Measurements from ENCODE around the gene CRADD. TPM values are rescaled to one million over a fixed set of nuclear protein-coding genes. Genes with fewer than 3 reads are reported as not detected.
"Not testable (repeated sequence)": the region's sequence is repeated elsewhere in the genome, so short reads cannot be mapped to it uniquely, and the experiment has no call there.

Gene CRADD
- total RNA-seq, 2 experiments from 2014 or later = 7.0 to 11.3 TPM

DNA sequence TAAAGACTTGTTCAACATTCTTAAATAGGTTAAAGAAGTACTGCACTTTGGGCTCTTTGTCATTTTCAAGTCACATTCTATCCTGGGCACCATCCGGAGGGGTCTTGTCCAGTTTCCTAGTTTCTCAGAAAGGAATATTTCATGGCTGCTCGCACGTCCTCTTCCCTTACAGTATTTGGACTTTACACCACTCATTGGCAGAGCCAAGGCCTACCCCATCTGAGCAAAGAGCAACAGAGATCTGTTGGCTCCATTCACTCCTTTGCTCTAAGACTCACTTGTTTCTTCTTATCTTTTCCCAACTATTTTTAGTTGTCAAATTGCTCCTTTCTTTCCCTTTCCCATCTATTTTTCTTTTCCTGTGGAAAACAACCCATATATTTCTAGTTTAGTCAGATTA is 118.2 kb downstream of the CRADD start:
- ATAC-seq = no peak
- H3K36me3 Mint-ChIP-seq (ENCODE audit: low read depth) = peaks cover 6% of the 10 kb centered on the region
- no peak overlapping the region for H3K4me3 Mint-ChIP-seq
- no peak for DNase-seq
- H3K4me1 Mint-ChIP-seq (ENCODE audit: low read depth) = peaks cover 25% of the 10 kb centered on the region
- TF ChIP-seq, protein P1, sequence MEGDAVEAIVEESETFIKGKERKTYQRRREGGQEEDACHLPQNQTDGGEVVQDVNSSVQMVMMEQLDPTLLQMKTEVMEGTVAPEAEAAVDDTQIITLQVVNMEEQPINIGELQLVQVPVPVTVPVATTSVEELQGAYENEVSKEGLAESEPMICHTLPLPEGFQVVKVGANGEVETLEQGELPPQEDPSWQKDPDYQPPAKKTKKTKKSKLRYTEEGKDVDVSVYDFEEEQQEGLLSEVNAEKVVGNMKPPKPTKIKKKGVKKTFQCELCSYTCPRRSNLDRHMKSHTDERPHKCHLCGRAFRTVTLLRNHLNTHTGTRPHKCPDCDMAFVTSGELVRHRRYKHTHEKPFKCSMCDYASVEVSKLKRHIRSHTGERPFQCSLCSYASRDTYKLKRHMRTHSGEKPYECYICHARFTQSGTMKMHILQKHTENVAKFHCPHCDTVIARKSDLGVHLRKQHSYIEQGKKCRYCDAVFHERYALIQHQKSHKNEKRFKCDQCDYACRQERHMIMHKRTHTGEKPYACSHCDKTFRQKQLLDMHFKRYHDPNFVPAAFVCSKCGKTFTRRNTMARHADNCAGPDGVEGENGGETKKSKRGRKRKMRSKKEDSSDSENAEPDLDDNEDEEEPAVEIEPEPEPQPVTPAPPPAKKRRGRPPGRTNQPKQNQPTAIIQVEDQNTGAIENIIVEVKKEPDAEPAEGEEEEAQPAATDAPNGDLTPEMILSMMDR (IDR thresholded peaks at IDR 0.05) = no peak
- ChIA-PET POLR2A (no interaction called here), CTCF (interaction anchor here (1.0 to 1.3 kb wide), 2 partner anchors 10 to 307 kb away, joined by 3 to 4 read pairs; no protein-coding TSS in a partner anchor)
- H3K9me3 Mint-ChIP-seq = no peaks in the 10 kb centered on the region
- intact Hi-C loops (cut with micrococcal nuclease) = no loop called here
- no peak overlapping the region for H3K27ac Mint-ChIP-seq
- no peaks in the 10 kb centered on the region for H3K27me3 Mint-ChIP-seq

DNA sequence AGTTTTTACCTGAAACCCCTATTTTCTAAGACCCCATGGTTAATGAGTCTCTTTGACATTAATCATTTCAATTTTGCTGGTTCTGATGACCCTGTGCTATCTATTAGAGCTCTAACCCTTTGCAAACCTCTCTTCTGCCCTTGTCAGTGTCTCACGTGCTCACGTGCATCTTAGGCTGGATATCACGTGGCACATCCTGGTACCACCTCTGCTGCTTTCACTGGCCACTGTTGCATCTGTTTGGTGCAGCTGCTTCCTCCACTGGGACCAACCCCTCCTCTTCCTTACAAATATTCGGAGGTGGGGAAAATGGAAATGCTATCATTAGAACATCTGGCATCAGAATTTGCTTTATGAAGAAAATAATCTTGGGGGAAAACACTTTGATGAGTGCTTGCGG is 119.6 kb downstream of the CRADD start:
- DNase-seq (no peak), ATAC-seq (no peak)
- Mint-ChIP-seq H3K27ac (no peak overlapping the region), H3K27me3 (no peaks in the 10 kb centered on the region), H3K4me3 (no peak overlapping the region), H3K4me1 (ENCODE audit: low read depth) (peaks cover 14% of the 10 kb centered on the region), H3K9me3 (peaks cover 1% of the 10 kb centered on the region), H3K36me3 (ENCODE audit: low read depth) (peaks cover 8% of the 10 kb centered on the region)
- TF ChIP-seq, protein P1 (IDR thresholded peaks at IDR 0.05) = no peak
- intact Hi-C loops (cut with micrococcal nuclease) = no loop called here
- POLR2A ChIA-PET = no interaction called here
- CTCF ChIA-PET = no interaction called here

DNA sequence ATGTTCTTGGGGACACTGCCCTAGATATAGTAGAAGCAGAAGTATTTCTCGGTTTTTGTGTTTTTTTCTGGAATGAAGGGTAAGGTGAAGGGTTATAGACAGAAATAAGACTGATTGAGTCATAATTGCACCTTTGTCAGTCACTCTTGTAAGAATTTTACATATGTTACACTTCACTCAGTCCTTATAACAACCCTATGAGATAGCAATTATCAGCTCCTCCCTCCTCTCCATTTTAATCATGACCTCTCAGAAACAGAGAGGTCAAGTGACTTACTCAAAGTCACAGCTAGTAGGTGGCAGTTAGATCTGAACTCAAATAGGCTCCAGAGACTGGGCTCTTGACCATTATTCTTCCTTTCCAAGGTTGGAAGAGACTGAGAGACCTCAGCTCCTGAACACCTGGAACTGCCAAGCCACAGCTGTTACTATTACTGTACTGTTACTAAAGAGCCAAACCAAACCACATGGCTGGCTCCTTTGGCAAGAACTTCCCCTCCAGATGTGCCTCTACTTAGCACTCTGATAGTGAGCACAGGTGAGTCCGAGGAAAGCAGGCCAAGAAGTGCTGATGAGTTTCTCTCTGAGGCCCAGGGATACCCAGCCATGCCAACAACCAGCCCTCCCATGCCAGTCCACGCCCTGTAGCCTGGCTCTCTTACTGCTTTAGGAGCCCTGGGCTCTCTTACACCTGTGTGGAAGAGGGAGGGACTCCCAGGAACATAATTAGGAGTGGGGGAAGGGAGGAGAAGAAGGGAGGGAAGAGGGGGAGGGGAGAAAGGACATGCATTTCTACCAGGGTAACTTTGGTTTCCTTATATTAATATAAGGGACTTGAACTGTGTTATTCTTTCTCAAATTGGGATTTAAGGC is 121.3 kb downstream of the CRADD start:
- Mint-ChIP-seq H3K27me3 (no peaks in the 10 kb centered on the region), H3K9me3 (peaks cover 1% of the 10 kb centered on the region), H3K4me1 (ENCODE audit: low read depth) (peaks cover 21% of the 10 kb centered on the region), H3K27ac (no peak overlapping the region), H3K36me3 (ENCODE audit: low read depth) (peaks cover 11% of the 10 kb centered on the region), H3K4me3 (no peak overlapping the region)
- TF ChIP-seq, protein P1 (IDR thresholded peaks at IDR 0.05) = no peak
- intact Hi-C loops (cut with micrococcal nuclease) = no loop called here
- peak; percentile 71 for ATAC-seq
- DNase-seq = no peak
- POLR2A ChIA-PET = interaction anchor here (1.1 kb wide), 1 partner anchor 9 kb away, joined by 3 read pairs; no protein-coding TSS in a partner anchor
- CTCF ChIA-PET = interaction anchor here (1.2 kb wide), 1 partner anchor 303 kb away, joined by 3 read pairs; no protein-coding TSS in a partner anchor

DNA sequence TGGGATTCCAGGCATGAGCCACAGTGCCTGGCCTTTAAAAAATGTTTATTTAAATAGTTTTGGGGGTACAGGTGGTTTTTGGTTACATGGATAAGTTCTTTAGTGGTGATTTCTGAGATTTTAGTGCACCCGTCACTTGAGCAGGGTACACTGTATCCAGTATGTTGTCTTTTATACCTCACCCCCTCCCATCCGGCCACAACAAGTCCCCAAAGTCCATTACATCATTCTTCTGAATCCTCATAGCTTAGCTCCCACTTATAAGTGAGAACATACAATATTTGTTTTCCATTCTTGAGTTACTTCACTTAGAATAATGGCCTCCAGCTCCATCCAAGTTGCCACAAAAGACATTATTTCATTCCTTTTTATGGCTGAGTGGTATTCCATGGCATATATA is 124.5 kb downstream of the CRADD start:
- intact Hi-C loops (cut with micrococcal nuclease); H3K27ac Mint-ChIP-seq; H3K4me3 Mint-ChIP-seq; DNase-seq; H3K27me3 Mint-ChIP-seq; H3K9me3 Mint-ChIP-seq; POLR2A ChIA-PET; ATAC-seq: not testable (repeated sequence)
- Mint-ChIP-seq H3K36me3 (ENCODE audit: low read depth) (peaks cover 11% of the 10 kb centered on the region), H3K4me1 (ENCODE audit: low read depth) (peaks cover 40% of the 10 kb centered on the region)
- CTCF ChIA-PET = interaction anchor here (2.0 kb wide), 1 partner anchor 16 kb away, joined by 5 read pairs; no protein-coding TSS in a partner anchor

DNA sequence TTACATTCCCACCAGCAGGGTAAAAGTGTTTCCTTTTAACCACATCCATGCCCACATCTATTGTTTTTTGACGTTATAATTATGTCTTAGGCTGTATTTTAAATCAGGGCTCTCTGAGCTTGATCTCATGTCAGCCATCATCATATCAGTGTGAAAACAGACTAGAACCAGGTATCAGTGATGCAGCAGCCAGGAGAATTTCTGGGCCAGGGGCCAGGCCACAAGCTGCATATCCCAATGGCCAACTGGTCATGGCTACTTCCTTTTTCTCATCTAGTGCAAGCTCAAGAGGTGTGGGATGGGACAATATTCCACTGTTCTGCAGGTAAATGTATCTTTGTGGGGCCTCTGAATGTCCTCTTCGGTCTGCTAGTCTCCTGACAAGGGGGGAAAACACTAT is 125.1 kb downstream of the CRADD start:
- DNase-seq (no peak), ATAC-seq (no peak)
- Mint-ChIP-seq H3K4me3 (no peak overlapping the region), H3K4me1 (ENCODE audit: low read depth) (peaks cover 43% of the 10 kb centered on the region), H3K36me3 (ENCODE audit: low read depth) (peaks cover 11% of the 10 kb centered on the region), H3K9me3 (peaks cover 1% of the 10 kb centered on the region), H3K27ac (no peak overlapping the region), H3K27me3 (no peaks in the 10 kb centered on the region)
- ChIA-PET POLR2A (no interaction called here), CTCF (interaction anchor here (1.8 to 2.0 kb wide), 2 partner anchors 17 to 36 kb away, joined by 5 to 6 read pairs; no protein-coding TSS in a partner anchor)
- intact Hi-C loops (cut with micrococcal nuclease) = no loop called here
- TF ChIP-seq, protein P1 (IDR thresholded peaks at IDR 0.05) = no peak
